Measurements from ENCODE around the gene DHRS4L2. TPM values are rescaled to one million over a fixed set of nuclear protein-coding genes. Genes with fewer than 3 reads are reported as not detected.
A peak's percentile ranks its signal among the peaks of the same experiment; 100 is the strongest.
"Not testable (repeated sequence)": the region's sequence is repeated elsewhere in the genome, so short reads cannot be mapped to it uniquely, and the experiment has no call there.

DHRS4L2 gene
- polyA plus RNA-seq, 3 donors = 22.1 to 46.6 (median 42.6) TPM

GRCh38 chr14:24042746-24043145, 54.0 kb downstream of the DHRS4L2 start:
- no peaks in the 10 kb centered on the region for H4K20me1 ChIP-seq (ENCODE audit: insufficient read depth, low read length)
- 81% methylated on average over 4 of the region's 5 CpGs for WGBS (ENCODE audit: insufficient coverage)

GRCh38 chr14:24049002-24049401, 60.3 kb downstream of the DHRS4L2 start:
- H3K9ac ChIP-seq (ENCODE audit: insufficient read depth, low read length, poor library complexity, severe bottlenecking); H3K4me3 ChIP-seq (replicated peaks in 1 of 3; ENCODE audit: low read depth in 2 of 3, low read length in 3 of 3); H3K9me3 Mint-ChIP-seq; H2AFZ ChIP-seq (ENCODE audit: insufficient read depth, low read depth, low read length, poor library complexity, severe bottlenecking); H3K9me3 ChIP-seq (replicated peaks in 1 of 2; ENCODE audit: control insufficient read depth in 1 of 2, insufficient read depth in 1 of 2, low read length in 2 of 2); H3K36me3 ChIP-seq (replicated peaks in 1 of 2; ENCODE audit: control insufficient read depth in 1 of 2, insufficient read depth in 2 of 2, low read length in 2 of 2); H3K36me3 Mint-ChIP-seq; H3K79me2 ChIP-seq (ENCODE audit: insufficient read depth, low read length); H4K20me1 ChIP-seq (ENCODE audit: insufficient read depth, low read length); H3K27ac ChIP-seq (ENCODE audit: low read depth in 1 of 2, low read length in 2 of 2); intact Hi-C loops (cut with micrococcal nuclease): not testable (repeated sequence)
- Mint-ChIP-seq H3K27me3 (ENCODE audit: low read depth in 3 of 3) (peaks cover 13 to 27% (median 19%) of the 10 kb centered on the region in 3 donors), H3K27ac (peak overlapping the region; percentile 27 to 89 (median 80)), H3K4me3 (peak overlapping the region in 1 of 2 donors; percentile 70), H3K4me1 (peaks cover 46% of the 10 kb centered on the region)
- peak; percentile 30 to 62 (median 61) for DNase-seq
- H3K27me3 ChIP-seq (ENCODE audit: control insufficient read depth in 2 of 2, insufficient read depth in 2 of 2, low read length in 2 of 2) = peaks cover 0 to 19% of the 10 kb centered on the region in 2 donors
- peak overlapping the region; percentile 29 for H3K4me2 ChIP-seq (replicated peaks; ENCODE audit: extremely low read depth, low read length, poor library complexity, severe bottlenecking)
- WGBS (ENCODE audit: insufficient coverage) = no CpG with 5 or more reads among the region's 2 CpGs
- peaks cover 39 to 47% of the 10 kb centered on the region in 2 donors for H3K4me1 ChIP-seq (ENCODE audit: control insufficient read depth in 1 of 2, insufficient read depth in 2 of 2, low read length in 2 of 2)

More at GRCh38 chr14:24042746-24043145, 54.0 kb downstream of the DHRS4L2 start:
- no peak overlapping the region for H3K4me2 ChIP-seq (replicated peaks; ENCODE audit: extremely low read depth, low read length, poor library complexity, severe bottlenecking)
- H3K9me3 Mint-ChIP-seq = peaks cover 0 to 7% (median 0%) of the 10 kb centered on the region in 7 donors
- peaks cover 0 to 1% (median 0%) of the 10 kb centered on the region in 3 donors for H3K27me3 Mint-ChIP-seq (ENCODE audit: low read depth in 3 of 3)
- peaks cover 16% of the 10 kb centered on the region for H3K4me1 Mint-ChIP-seq
- H2AFZ ChIP-seq (ENCODE audit: insufficient read depth, low read depth, low read length, poor library complexity, severe bottlenecking) = no peak overlapping the region
- no peaks in the 10 kb centered on the region for H3K9me3 ChIP-seq (replicated peaks in 1 of 2; ENCODE audit: control insufficient read depth in 1 of 2, insufficient read depth in 1 of 2, low read length in 2 of 2)
- peaks cover 11 to 13% of the 10 kb centered on the region in 2 donors for H3K4me1 ChIP-seq (ENCODE audit: control insufficient read depth in 1 of 2, insufficient read depth in 2 of 2, low read length in 2 of 2)
- no peaks in the 10 kb centered on the region for H3K36me3 ChIP-seq (replicated peaks in 1 of 2; ENCODE audit: control insufficient read depth in 1 of 2, insufficient read depth in 2 of 2, low read length in 2 of 2)
- H3K27me3 ChIP-seq (ENCODE audit: control insufficient read depth in 2 of 2, insufficient read depth in 2 of 2, low read length in 2 of 2) = no peaks in the 10 kb centered on the region
- H3K4me3 ChIP-seq (replicated peaks in 1 of 3; ENCODE audit: low read depth in 2 of 3, low read length in 3 of 3) = no peak overlapping the region
- intact Hi-C loops (cut with micrococcal nuclease) = no loop called here
- TF ChIP-seq CTCF (IDR thresholded peaks at IDR 0.05) = no peak
- no peak overlapping the region for H3K27ac Mint-ChIP-seq
- H3K27ac ChIP-seq (ENCODE audit: low read depth in 1 of 2, low read length in 2 of 2) = no peak overlapping the region
- no peaks in the 10 kb centered on the region for H3K79me2 ChIP-seq (ENCODE audit: insufficient read depth, low read length)
- DNase-seq = no peak
- H3K36me3 Mint-ChIP-seq = peaks cover 0 to 3% of the 10 kb centered on the region in 2 donors
- no peak overlapping the region for H3K9ac ChIP-seq (ENCODE audit: insufficient read depth, low read length, poor library complexity, severe bottlenecking)
- H3K4me3 Mint-ChIP-seq = peak overlapping the region in 1 of 2 donors; percentile 2

- intact Hi-C loops (cut with micrococcal nuclease); H3K27ac ChIP-seq (ENCODE audit: low read depth in 1 of 2, low read length in 2 of 2); H3K79me2 ChIP-seq (ENCODE audit: insufficient read depth, low read length); H3K9me3 ChIP-seq (replicated peaks in 1 of 2; ENCODE audit: control insufficient read depth in 1 of 2, insufficient read depth in 1 of 2, low read length in 2 of 2); H3K9me3 Mint-ChIP-seq; H3K9ac ChIP-seq (ENCODE audit: insufficient read depth, low read length, poor library complexity, severe bottlenecking); H3K4me3 ChIP-seq (replicated peaks in 1 of 3; ENCODE audit: low read depth in 2 of 3, low read length in 3 of 3); H3K36me3 ChIP-seq (replicated peaks in 1 of 2; ENCODE audit: control insufficient read depth in 1 of 2, insufficient read depth in 2 of 2, low read length in 2 of 2); DNase-seq; H3K4me2 ChIP-seq (replicated peaks; ENCODE audit: extremely low read depth, low read length, poor library complexity, severe bottlenecking); H2AFZ ChIP-seq (ENCODE audit: insufficient read depth, low read depth, low read length, poor library complexity, severe bottlenecking); H3K36me3 Mint-ChIP-seq; H4K20me1 ChIP-seq (ENCODE audit: insufficient read depth, low read length): not testable (repeated sequence)
- Mint-ChIP-seq H3K27ac (peak overlapping the region in 1 of 7 donors; percentile 23), H3K4me3 (peak overlapping the region in 1 of 2 donors; percentile 90), H3K27me3 (ENCODE audit: low read depth in 3 of 3) (peaks cover 13 to 36% (median 22%) of the 10 kb centered on the region in 3 donors), H3K4me1 (peaks cover 46% of the 10 kb centered on the region)
- Histone ChIP-seq H3K4me1 (ENCODE audit: control insufficient read depth in 1 of 2, insufficient read depth in 2 of 2, low read length in 2 of 2) (peaks cover 39 to 47% of the 10 kb centered on the region in 2 donors), H3K27me3 (ENCODE audit: control insufficient read depth in 2 of 2, insufficient read depth in 2 of 2, low read length in 2 of 2) (peaks cover 0 to 19% of the 10 kb centered on the region in 2 donors)
- WGBS (ENCODE audit: insufficient coverage) = 100% methylated on average over 1 of the region's 8 CpGs
These were observed 62.0 kb downstream of the DHRS4L2 start for GRCh38 chr14:24050753-24051152.
